CD4-positive, alpha-beta T cell (primary cell): ENCODE measurements around the gene GULP1. TPM values are rescaled to one million over a fixed set of nuclear protein-coding genes. Genes with fewer than 3 reads are reported as not detected.

Experiments used
- ATAC-seq: fragments of 200-7000 bp; cut with Tn5 transposase; one replicate; pipeline ENCODE4 v1.10.0; 2022; ENCODE audit warnings: mild to moderate bottlenecking; ENCODE audit not compliant: poor library complexity
- CTCF ChIA-PET: fragments of 350-600 bp; sonication (Branson Sonifier 250); formaldehyde crosslinking; loops from one replicate; lab custom pipeline; 2021; ENCODE audit warnings: antibody characterized with exemption, inconsistent platforms; lab: Charles Lee
- POLR2A ChIA-PET: fragments of 350-600 bp; sonication (Branson Sonifier 250); formaldehyde crosslinking; loops from one replicate; lab custom pipeline; 2021; ENCODE audit warnings: antibody characterized with exemption, inconsistent platforms; lab: Charles Lee
- DNase-seq, 14 experiments: peaks; one replicate each; pipeline ENCODE4 v3.0.0-alpha.2; 2013 to 2020; ENCODE audit warnings: mixed read lengths in 2 of 14
- H3K27ac ChIP-seq, 2 donors: one replicate each; pipeline versions ENCODE4 v1.5.1 to v1.7.0; 2013; ENCODE audit warnings: low read length in 2 of 2, low read depth in 1 of 2, mild to moderate bottlenecking in 1 of 2
- H3K27me3 ChIP-seq, 2 experiments: 1 replicate in 1 of 2; 2 replicates in 1 of 2; pipeline versions ENCODE4 v1.6.1 to v1.7.0; 2013; ENCODE audit warnings: low read length in 2 of 2, control low read depth in 1 of 2, mild to moderate bottlenecking in 1 of 2, moderate library complexity in 1 of 2; ENCODE audit not compliant: insufficient read depth in 2 of 2, control insufficient read depth in 1 of 2
- H3K36me3 ChIP-seq: one replicate; pipeline ENCODE4 v1.6.1; 2013; ENCODE audit warnings: low read length, control low read depth; ENCODE audit not compliant: insufficient read depth
- H3K4me1 ChIP-seq: one replicate; pipeline ENCODE4 v1.6.1; 2013; ENCODE audit warnings: low read length, control low read depth; ENCODE audit not compliant: insufficient read depth
- H3K4me3 ChIP-seq: one replicate; pipeline ENCODE4 v1.5.1; 2013; ENCODE audit warnings: mild to moderate bottlenecking, low read length, moderate library complexity
- H3K9me3 ChIP-seq, 2 experiments: 1 replicate in 1 of 2; 2 replicates in 1 of 2; pipeline versions ENCODE4 v1.6.1 to v1.7.0; 2013; ENCODE audit warnings: low read length in 2 of 2, mild to moderate bottlenecking in 2 of 2, control low read depth in 1 of 2, moderate library complexity in 1 of 2; ENCODE audit not compliant: control insufficient read depth in 1 of 2, insufficient read depth in 1 of 2
- H3K27ac Mint-ChIP-seq: one replicate; pipeline ENCODE4 v1.8.0; 2020; ENCODE audit warnings: mixed read lengths
- H3K27me3 Mint-ChIP-seq: one replicate; pipeline ENCODE4 v1.8.0; 2021; ENCODE audit warnings: mixed read lengths
- H3K36me3 Mint-ChIP-seq: one replicate; pipeline ENCODE4 v1.8.0; 2021; ENCODE audit warnings: low read depth, mixed read lengths
- H3K4me1 Mint-ChIP-seq: one replicate; pipeline ENCODE4 v1.8.0; 2021; ENCODE audit warnings: low read depth, mixed read lengths
- H3K4me3 Mint-ChIP-seq: one replicate; pipeline ENCODE4 v1.8.0; 2020; ENCODE audit warnings: mild to moderate bottlenecking, mixed read lengths
- H3K9me3 Mint-ChIP-seq: one replicate; pipeline ENCODE4 v1.8.0; 2020; ENCODE audit warnings: mixed read lengths
- intact Hi-C, 2 experiments: fragments of 100-400 bp; cut with DNase I in 1 of 2; cut with micrococcal nuclease in 1 of 2; formaldehyde crosslinking; loops; one replicate each; pipeline versions ENCODE4 v1.15.1 to v1.9.0; 2023 to 2025; cut with DNase I, micrococcal nuclease
- total RNA-seq, 174 experiments: library from RNA in 2 of 174; stranded (reverse) in 2 of 174; gene quantifications; one replicate each; pipeline ENCODE4 v1.2.3 and lab custom pipeline; 2021 to 2026
- TF ChIP-seq, protein P1 (sequence below): fragments of 200-600 bp; IDR thresholded peaks from one replicate; pipeline ENCODE4 v1.8.0; 2022; ENCODE audit warnings: antibody characterized with exemption, mild to moderate bottlenecking

GULP1 gene
- total RNA-seq, 2 experiments from 2014 or later = not detected

DNA sequence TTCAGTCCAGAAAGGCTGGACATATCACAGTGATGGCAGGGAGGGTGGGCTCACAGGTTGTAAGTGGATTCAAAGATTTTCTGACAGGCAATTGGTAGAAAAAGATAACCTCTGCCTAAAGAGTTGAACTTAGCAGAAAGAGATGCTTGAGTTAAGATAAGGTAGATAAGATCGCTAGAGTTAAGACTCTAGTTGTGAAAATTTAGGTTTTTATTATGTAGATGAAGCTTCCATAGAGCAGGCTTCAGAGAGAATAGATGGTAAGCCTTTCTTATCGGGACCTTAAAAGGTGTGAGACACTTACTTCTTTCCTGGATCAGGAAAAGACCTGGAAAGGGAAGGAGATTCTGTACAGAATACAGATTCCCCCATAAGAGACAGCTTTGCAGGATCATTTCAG is 134.4 kb downstream of the GULP1 start:
- no peaks in the 10 kb centered on the region for H3K36me3 Mint-ChIP-seq
- Histone ChIP-seq H3K9me3 (no peaks in the 10 kb centered on the region), H3K4me1 (no peaks in the 10 kb centered on the region), H3K27ac (no peak overlapping the region), H3K27me3 (no peaks in the 10 kb centered on the region), H3K36me3 (no peaks in the 10 kb centered on the region), H3K4me3 (no peak overlapping the region)
- intact Hi-C loops = no loop called here
- H3K4me1 Mint-ChIP-seq = no peaks in the 10 kb centered on the region
- ChIA-PET POLR2A (no interaction called here), CTCF (no interaction called here)
- ATAC-seq = no peak
- no peak overlapping the region for H3K27ac Mint-ChIP-seq
- no peaks in the 10 kb centered on the region for H3K27me3 Mint-ChIP-seq
- TF ChIP-seq, protein P1, sequence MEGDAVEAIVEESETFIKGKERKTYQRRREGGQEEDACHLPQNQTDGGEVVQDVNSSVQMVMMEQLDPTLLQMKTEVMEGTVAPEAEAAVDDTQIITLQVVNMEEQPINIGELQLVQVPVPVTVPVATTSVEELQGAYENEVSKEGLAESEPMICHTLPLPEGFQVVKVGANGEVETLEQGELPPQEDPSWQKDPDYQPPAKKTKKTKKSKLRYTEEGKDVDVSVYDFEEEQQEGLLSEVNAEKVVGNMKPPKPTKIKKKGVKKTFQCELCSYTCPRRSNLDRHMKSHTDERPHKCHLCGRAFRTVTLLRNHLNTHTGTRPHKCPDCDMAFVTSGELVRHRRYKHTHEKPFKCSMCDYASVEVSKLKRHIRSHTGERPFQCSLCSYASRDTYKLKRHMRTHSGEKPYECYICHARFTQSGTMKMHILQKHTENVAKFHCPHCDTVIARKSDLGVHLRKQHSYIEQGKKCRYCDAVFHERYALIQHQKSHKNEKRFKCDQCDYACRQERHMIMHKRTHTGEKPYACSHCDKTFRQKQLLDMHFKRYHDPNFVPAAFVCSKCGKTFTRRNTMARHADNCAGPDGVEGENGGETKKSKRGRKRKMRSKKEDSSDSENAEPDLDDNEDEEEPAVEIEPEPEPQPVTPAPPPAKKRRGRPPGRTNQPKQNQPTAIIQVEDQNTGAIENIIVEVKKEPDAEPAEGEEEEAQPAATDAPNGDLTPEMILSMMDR = no peak
- no peak overlapping the region for H3K4me3 Mint-ChIP-seq
- no peak for DNase-seq
- peaks cover 2% of the 10 kb centered on the region for H3K9me3 Mint-ChIP-seq

DNA sequence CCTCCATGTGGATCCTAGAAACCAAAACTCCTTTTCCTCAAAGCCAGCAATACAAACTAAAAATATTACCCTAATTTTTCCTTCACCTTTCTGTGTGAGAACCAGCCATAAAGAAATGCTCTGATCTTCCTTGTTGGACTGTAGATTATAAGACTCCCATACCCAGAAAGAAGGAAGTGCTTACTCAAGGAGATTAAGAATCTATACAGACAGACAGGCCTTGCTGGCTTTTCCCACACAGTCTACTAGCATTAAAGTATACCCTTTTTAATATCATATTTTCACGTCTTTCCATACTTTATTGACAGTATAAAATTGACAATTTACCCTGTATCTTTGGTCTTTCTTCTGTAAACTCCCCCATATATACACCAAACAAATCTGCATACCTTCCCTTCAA is 139.0 kb downstream of the GULP1 start:
- POLR2A ChIA-PET = no interaction called here
- intact Hi-C loops = no loop called here

DNA sequence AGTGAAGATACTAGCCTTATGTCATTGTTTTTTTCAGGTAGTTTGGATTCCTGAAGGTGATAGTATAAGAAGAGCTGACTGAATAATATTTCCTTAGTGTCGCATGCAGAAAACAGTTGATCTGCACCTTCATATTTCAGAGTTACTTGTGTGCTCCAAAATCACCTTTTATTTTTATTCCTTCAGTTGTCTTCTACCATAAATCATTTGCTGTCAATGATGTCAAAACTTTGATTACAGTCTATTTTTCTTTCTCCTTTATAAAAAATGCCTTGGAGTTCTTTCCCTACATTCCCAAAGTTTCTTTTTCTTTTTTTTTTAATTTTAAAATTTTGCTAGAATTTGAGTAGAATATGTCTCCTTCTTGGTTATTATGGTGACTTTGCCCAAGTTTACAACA is 142.3 kb downstream of the GULP1 start:
- Histone ChIP-seq H3K4me3 (no peak overlapping the region), H3K36me3 (no peaks in the 10 kb centered on the region), H3K27ac (no peak overlapping the region), H3K27me3 (no peaks in the 10 kb centered on the region), H3K9me3 (no peaks in the 10 kb centered on the region), H3K4me1 (no peaks in the 10 kb centered on the region)
- intact Hi-C loops = no loop called here
- Mint-ChIP-seq H3K36me3 (no peaks in the 10 kb centered on the region), H3K27me3 (no peaks in the 10 kb centered on the region), H3K4me3 (no peak overlapping the region), H3K9me3 (no peaks in the 10 kb centered on the region), H3K27ac (no peak overlapping the region), H3K4me1 (no peaks in the 10 kb centered on the region)
- ChIA-PET CTCF (no interaction called here), POLR2A (no interaction called here)
- DNase-seq (no peak), ATAC-seq (no peak)
- TF ChIP-seq, protein P1 = no peak

More for the DNA sequence above, 139.0 kb downstream of the GULP1 start:
- Histone ChIP-seq H3K4me3 (no peak overlapping the region), H3K9me3 (no peaks in the 10 kb centered on the region), H3K4me1 (no peaks in the 10 kb centered on the region), H3K36me3 (no peaks in the 10 kb centered on the region), H3K27ac (no peak overlapping the region), H3K27me3 (no peaks in the 10 kb centered on the region)
- CTCF ChIA-PET = no interaction called here
- Mint-ChIP-seq H3K36me3 (no peaks in the 10 kb centered on the region), H3K27ac (no peak overlapping the region), H3K27me3 (no peaks in the 10 kb centered on the region), H3K4me3 (no peak overlapping the region), H3K9me3 (peaks cover 2% of the 10 kb centered on the region), H3K4me1 (no peaks in the 10 kb centered on the region)
- DNase-seq (no peak), ATAC-seq (no peak)
- TF ChIP-seq, protein P1 = no peak
